Tibial nerve (tissue), 4 donors: ENCODE measurements around the gene PCNX2.

Source experiments
- CTCF ChIP-seq, 5 experiments: fragments of 200-600 bp in 3 of 5; fragments of 450-650 bp in 2 of 5; sonication (generic) in 3 of 5; IDR thresholded peaks; one replicate each; pipeline ENCODE4 v1.5.1; 2016 to 2019; ENCODE audit warnings: antibody characterized with exemption in 5 of 5, mild to moderate bottlenecking in 3 of 5, moderate library complexity in 2 of 5
- EP300 ChIP-seq, 2 donors: sonication (generic); formaldehyde crosslinking; IDR thresholded peaks; one replicate each; pipeline ENCODE4 v1.6.1; 2017; ENCODE audit warnings: antibody characterized with exemption in 2 of 2, mild to moderate bottlenecking in 1 of 2
- POLR2A ChIP-seq, 2 donors: fragments of 450-650 bp; IDR thresholded peaks; one replicate each; pipeline ENCODE4 v1.6.1; 2017; ENCODE audit warnings: antibody characterized with exemption in 2 of 2, mild to moderate bottlenecking in 2 of 2, moderate library complexity in 2 of 2

- TF ChIP-seq POLR2A (IDR thresholded peaks at IDR 0.05) = no peak
- no peak for TF ChIP-seq CTCF (IDR thresholded peaks at IDR 0.05)
- no peak for TF ChIP-seq EP300 (IDR thresholded peaks at IDR 0.05)
Measured at GRCh38 chr1:232990176-232991128, 305.1 kb downstream of the PCNX2 start.
